Measurements from ENCODE around the gene DGCR8. TPM values are rescaled to one million over a fixed set of nuclear protein-coding genes. Genes with fewer than 3 reads are reported as not detected.

Gene DGCR8
- total RNA-seq, 6 experiments from 2014 or later: 11.4 to 27.2 (median 16.1) TPM

GRCh38 chr22:20154602-20155187 is 74.7 kb downstream of the DGCR8 start:
- H3K4me1 ChIP-seq: no peaks in the 10 kb centered on the region
- ATAC-seq (no peak), DNase-seq (no peak)
- H3K27ac ChIP-seq: no peak overlapping the region
- no CpG with 5 or more reads among the region's 14 CpGs for WGBS (ENCODE audit: insufficient coverage, low coverage, low lambda C conversion rate, missing lambda C conversion rate)
- TF ChIP-seq, protein P1, sequence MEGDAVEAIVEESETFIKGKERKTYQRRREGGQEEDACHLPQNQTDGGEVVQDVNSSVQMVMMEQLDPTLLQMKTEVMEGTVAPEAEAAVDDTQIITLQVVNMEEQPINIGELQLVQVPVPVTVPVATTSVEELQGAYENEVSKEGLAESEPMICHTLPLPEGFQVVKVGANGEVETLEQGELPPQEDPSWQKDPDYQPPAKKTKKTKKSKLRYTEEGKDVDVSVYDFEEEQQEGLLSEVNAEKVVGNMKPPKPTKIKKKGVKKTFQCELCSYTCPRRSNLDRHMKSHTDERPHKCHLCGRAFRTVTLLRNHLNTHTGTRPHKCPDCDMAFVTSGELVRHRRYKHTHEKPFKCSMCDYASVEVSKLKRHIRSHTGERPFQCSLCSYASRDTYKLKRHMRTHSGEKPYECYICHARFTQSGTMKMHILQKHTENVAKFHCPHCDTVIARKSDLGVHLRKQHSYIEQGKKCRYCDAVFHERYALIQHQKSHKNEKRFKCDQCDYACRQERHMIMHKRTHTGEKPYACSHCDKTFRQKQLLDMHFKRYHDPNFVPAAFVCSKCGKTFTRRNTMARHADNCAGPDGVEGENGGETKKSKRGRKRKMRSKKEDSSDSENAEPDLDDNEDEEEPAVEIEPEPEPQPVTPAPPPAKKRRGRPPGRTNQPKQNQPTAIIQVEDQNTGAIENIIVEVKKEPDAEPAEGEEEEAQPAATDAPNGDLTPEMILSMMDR (IDR thresholded peaks at IDR 0.05): no peak
- TF ChIP-seq POLR2A (IDR thresholded peaks at IDR 0.05): no peak
- H3K36me3 ChIP-seq: no peaks in the 10 kb centered on the region
- H3K9me3 ChIP-seq: no peaks in the 10 kb centered on the region
- intact Hi-C loops (cut with DNase I): loop anchor here (5.0 kb wide), 1 partner anchor 128 kb away; no protein-coding TSS in a partner anchor
- H3K4me3 ChIP-seq: no peak overlapping the region
- H3K27me3 ChIP-seq: no peaks in the 10 kb centered on the region

DNA sequence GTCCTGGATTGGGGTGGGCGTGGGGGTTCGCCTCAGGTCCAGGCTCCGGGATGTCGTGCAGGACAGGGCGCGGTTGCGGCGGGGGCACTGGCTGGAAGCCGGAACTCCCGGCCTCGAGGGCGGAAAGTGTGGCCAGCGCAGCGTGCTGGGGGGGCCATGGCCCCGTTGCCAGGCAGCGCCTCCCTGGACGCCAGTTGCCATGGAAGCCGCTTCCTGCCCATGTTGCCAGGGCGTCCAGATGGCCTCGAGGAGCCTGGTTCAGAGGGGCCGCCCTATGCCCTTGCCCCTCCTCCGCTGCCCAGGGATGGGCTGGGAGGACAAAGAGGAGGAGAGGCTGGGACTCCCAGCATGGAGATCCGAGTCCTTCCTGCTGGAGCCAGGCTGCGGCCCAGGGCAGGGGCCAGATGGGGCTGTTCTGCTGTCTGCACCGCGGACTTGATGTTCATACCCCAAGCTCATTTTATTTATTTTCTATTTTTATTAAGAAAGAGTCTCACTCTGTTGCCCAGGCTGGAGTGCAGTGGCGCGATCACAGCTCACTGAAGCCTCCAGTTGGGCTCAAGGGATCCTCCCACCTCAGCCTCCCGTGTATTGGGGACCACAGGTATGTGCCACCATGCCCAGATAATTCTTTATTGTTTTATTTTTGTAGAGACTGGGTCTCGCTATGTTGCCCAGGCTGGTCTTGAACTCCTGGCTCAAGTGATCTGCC is 75.4 kb downstream of the DGCR8 start:
- 76% methylated on average over 4 of the region's 30 CpGs for WGBS (ENCODE audit: insufficient coverage, low coverage, low lambda C conversion rate, missing lambda C conversion rate)
- ATAC-seq: peak in 3 of 4 donors; percentile 7 to 23 (median 10)
- H3K9me3 ChIP-seq: no peaks in the 10 kb centered on the region
- TF ChIP-seq, protein P1 (IDR thresholded peaks at IDR 0.05): no peak
- no peak for TF ChIP-seq POLR2A (IDR thresholded peaks at IDR 0.05)
- H3K27me3 ChIP-seq: no peaks in the 10 kb centered on the region
- H3K4me1 ChIP-seq: no peaks in the 10 kb centered on the region
- DNase-seq: no peak
- intact Hi-C loops (cut with DNase I): loop anchor here (5.0 kb wide), 1 partner anchor 127 kb away; no protein-coding TSS in a partner anchor
- no peaks in the 10 kb centered on the region for H3K36me3 ChIP-seq
- no peak overlapping the region for H3K4me3 ChIP-seq
- H3K27ac ChIP-seq: no peak overlapping the region

GRCh38 chr22:20156042-20156389 is 76.0 kb downstream of the DGCR8 start:
- TF ChIP-seq POLR2A (IDR thresholded peaks at IDR 0.05): no peak
- TF ChIP-seq, protein P1 (IDR thresholded peaks at IDR 0.05): no peak
- DNase-seq (no peak), ATAC-seq (no peak)
- H3K27ac ChIP-seq: no peak overlapping the region
- WGBS (ENCODE audit: insufficient coverage, low coverage, low lambda C conversion rate, missing lambda C conversion rate): 80% methylated on average over 2 of the region's 7 CpGs
- no peaks in the 10 kb centered on the region for H3K27me3 ChIP-seq
- H3K4me1 ChIP-seq: no peaks in the 10 kb centered on the region
- no peaks in the 10 kb centered on the region for H3K9me3 ChIP-seq
- no peaks in the 10 kb centered on the region for H3K36me3 ChIP-seq
- intact Hi-C loops (cut with DNase I): loop anchor here (5.0 kb wide), 1 partner anchor 126 kb away; no protein-coding TSS in a partner anchor
- H3K4me3 ChIP-seq: no peak overlapping the region

GRCh38 chr22:20156611-20157429 is 76.8 kb downstream of the DGCR8 start:
- WGBS (ENCODE audit: insufficient coverage, low coverage, low lambda C conversion rate, missing lambda C conversion rate): 49% methylated on average over 5 of the region's 17 CpGs
- no peak overlapping the region for H3K4me3 ChIP-seq
- ATAC-seq: peak; percentile 82 to 97 (median 92)
- no peaks in the 10 kb centered on the region for H3K4me1 ChIP-seq
- TF ChIP-seq, protein P1 (IDR thresholded peaks at IDR 0.05): peak; percentile 97 to 100 (median 98)
- TF ChIP-seq POLR2A (IDR thresholded peaks at IDR 0.05): no peak
- peak; percentile 81 to 88 (median 86) for DNase-seq
- no peaks in the 10 kb centered on the region for H3K9me3 ChIP-seq
- H3K27me3 ChIP-seq: no peaks in the 10 kb centered on the region
- no peak overlapping the region for H3K27ac ChIP-seq
- no peaks in the 10 kb centered on the region for H3K36me3 ChIP-seq
- intact Hi-C loops (cut with DNase I): loop anchor here (5.0 kb wide), 1 partner anchor 125 kb away; no protein-coding TSS in a partner anchor

Data from right lobe of liver (tissue), 6 donors.